H1 (cell line): ENCODE measurements around the gene GLT8D1. TPM values are rescaled to one million over a fixed set of nuclear protein-coding genes. Genes with fewer than 3 reads are reported as not detected.

ENCODE experiments used
- CTCF ChIA-PET: fragments of 300-600 bp; sonication (Branson Sonifier 250); formaldehyde crosslinking; loops from one replicate; lab custom pipeline; 2021; ENCODE audit not compliant: partially characterized antibody; lab: Charles Lee
- POLR2A ChIA-PET: fragments of 300-600 bp; sonication (Branson Sonifier 250); formaldehyde crosslinking; loops from one replicate; lab custom pipeline; 2021; ENCODE audit warnings: inconsistent platforms; ENCODE audit not compliant: partially characterized antibody; lab: Charles Lee
- DNase-seq, 2 experiments: peaks; one replicate each; pipeline versions ENCODE4 v3.0.0 to v3.0.0-alpha.2; 2010 to 2022; ENCODE audit warnings: low spot score in 2 of 2, low read depth in 1 of 2, mixed read lengths in 1 of 2
- FAIRE-seq: peaks from 2 replicates; lab custom pipeline; 2011; peaks lifted over from hg19 to GRCh38; lab: Jason Lieb, UNC
- H2AFZ ChIP-seq: 2 replicates; pipeline ENCODE4 v1.8.1; 2012; ENCODE audit warnings: low read length, inconsistent platforms
- H2AK5ac ChIP-seq: 2 replicates; pipeline ENCODE4 v1.6.1; 2013; ENCODE audit warnings: low read depth, low read length
- H2BK120ac ChIP-seq: replicated peaks from 2 replicates; pipeline ENCODE3; 2013; ENCODE audit warnings: low read depth, low read length, inconsistent platforms
- H2BK12ac ChIP-seq: 2 replicates; pipeline ENCODE4 v1.6.1; 2013; ENCODE audit warnings: low read depth, low read length
- H2BK15ac ChIP-seq: 2 replicates; pipeline ENCODE4 v1.6.1; 2013; ENCODE audit warnings: low read length
- H2BK20ac ChIP-seq: 2 replicates; pipeline ENCODE4 v1.6.1; 2013; ENCODE audit warnings: low read length
- H2BK5ac ChIP-seq: 2 replicates; pipeline ENCODE4 v1.6.1; 2013; ENCODE audit warnings: low read depth, low read length
- H3K14ac ChIP-seq: 2 replicates; pipeline ENCODE4 v1.6.1; 2013; ENCODE audit warnings: inconsistent platforms; ENCODE audit not compliant: insufficient read length
- H3K18ac ChIP-seq: 2 replicates; pipeline ENCODE4 v1.6.1; 2013; ENCODE audit warnings: low read length; ENCODE audit errors: extremely low read depth
- H3K23ac ChIP-seq: 2 replicates; pipeline ENCODE4 v1.6.1; 2013; ENCODE audit warnings: inconsistent platforms; ENCODE audit not compliant: insufficient read length
- H3K23me2 ChIP-seq: 2 replicates; pipeline ENCODE4 v1.6.1; 2013; ENCODE audit warnings: low read depth, low read length
- H3K27ac ChIP-seq: 2 replicates; pipeline ENCODE4 v1.6.1; 2011; ENCODE audit warnings: low read depth, low read length, inconsistent platforms
- H3K27me3 ChIP-seq, 4 experiments: replicated peaks in 1 of 4; 1 replicate in 1 of 4; 2 replicates in 3 of 4; pipeline versions ENCODE4 v1.6.1 to v1.8.1; 2011 to 2013; ENCODE audit warnings: low read length in 3 of 4, mild to moderate bottlenecking in 3 of 4, inconsistent platforms in 2 of 4, mixed read lengths in 2 of 4, moderate library complexity in 1 of 4; ENCODE audit not compliant: control insufficient read depth in 3 of 4, insufficient read depth in 3 of 4; ENCODE audit errors: extremely low read depth in 1 of 4
- H3K36me3 ChIP-seq, 4 experiments: 2 replicates each; pipeline versions ENCODE4 v1.6.1 to v1.8.1; 2011 to 2013; ENCODE audit warnings: mild to moderate bottlenecking in 4 of 4, low read length in 3 of 4, moderate library complexity in 2 of 4, control low read depth in 1 of 4, inconsistent platforms in 1 of 4; ENCODE audit not compliant: insufficient read depth in 4 of 4, control insufficient read depth in 2 of 4
- H3K4ac ChIP-seq: replicated peaks from 2 replicates; pipeline ENCODE3; 2013; ENCODE audit warnings: low read length, low read depth, mixed read lengths, inconsistent platforms; ENCODE audit not compliant: insufficient read length
- H3K4me1 ChIP-seq, 4 experiments: replicated peaks in 1 of 4; 1 replicate in 1 of 4; 2 replicates in 3 of 4; pipeline versions ENCODE4 v1.6.1 to v1.8.1; 2011 to 2013; ENCODE audit warnings: low read length in 3 of 4, inconsistent platforms in 2 of 4, mixed read lengths in 1 of 4; ENCODE audit not compliant: insufficient read depth in 4 of 4, control insufficient read depth in 3 of 4
- H3K4me2 ChIP-seq, 2 experiments: 2 replicates each; pipeline versions ENCODE4 v1.6.1 to v1.8.1; 2011 to 2013; ENCODE audit warnings: low read depth in 2 of 2, low read length in 2 of 2, control low read depth in 1 of 2, inconsistent platforms in 1 of 2, mild to moderate bottlenecking in 1 of 2; ENCODE audit not compliant: insufficient read depth in 1 of 2
- H3K4me3 ChIP-seq, 4 experiments: fragments of 200-600, 300-600 bp in 1 of 4; sonication (generic), shearing (Covaris generic), sonication (Bioruptor Twin) in 1 of 4; 2 replicates each; pipeline versions ENCODE4 v1.5.1 to v1.8.1; 2011 to 2016; ENCODE audit warnings: low read length in 4 of 4, low read depth in 3 of 4, control low read depth in 2 of 4, inconsistent platforms in 2 of 4, mild to moderate bottlenecking in 2 of 4, mixed read lengths in 1 of 4, moderate library complexity in 1 of 4; ENCODE audit not compliant: insufficient read depth in 2 of 4; ENCODE audit errors: extremely low read depth in 1 of 4
- H3K56ac ChIP-seq: replicated peaks from 2 replicates; pipeline ENCODE3; 2013; ENCODE audit warnings: low read depth, mild to moderate bottlenecking, mixed read lengths, low read length, inconsistent platforms; ENCODE audit not compliant: insufficient read length
- H3K79me1 ChIP-seq: 2 replicates; pipeline ENCODE4 v1.6.1; 2013; ENCODE audit warnings: low read depth, low read length, control low read depth
- H3K79me2 ChIP-seq, 2 experiments: 2 replicates each; pipeline versions ENCODE4 v1.6.1 to v1.8.1; 2012 to 2013; ENCODE audit warnings: low read length in 2 of 2, mild to moderate bottlenecking in 2 of 2, inconsistent platforms in 1 of 2; ENCODE audit not compliant: insufficient read depth in 2 of 2, control insufficient read depth in 1 of 2
- H3K9ac ChIP-seq, 4 experiments: replicated peaks in 1 of 4; 1 replicate in 1 of 4; 2 replicates in 3 of 4; pipeline versions ENCODE4 v1.6.1 to v1.8.1; 2011 to 2013; ENCODE audit warnings: low read depth in 3 of 4, low read length in 3 of 4, control low read depth in 2 of 4, mild to moderate bottlenecking in 2 of 4, moderate library complexity in 2 of 4, inconsistent platforms in 1 of 4; ENCODE audit errors: extremely low read depth in 1 of 4
- H3K9me3 ChIP-seq, 2 experiments: 2 replicates each; pipeline versions ENCODE4 v1.6.1 to v1.8.1; 2012 to 2013; ENCODE audit warnings: mild to moderate bottlenecking in 2 of 2, moderate library complexity in 2 of 2, control low read depth in 1 of 2, inconsistent platforms in 1 of 2, low read depth in 1 of 2, low read length in 1 of 2, mixed read lengths in 1 of 2; ENCODE audit not compliant: insufficient read depth in 2 of 2
- H4K20me1 ChIP-seq, 2 experiments: replicated peaks in 1 of 2; 2 replicates each; pipeline versions ENCODE3 to v1.8.1; 2011 to 2013; ENCODE audit warnings: inconsistent platforms in 2 of 2, low read length in 2 of 2, mild to moderate bottlenecking in 1 of 2; ENCODE audit not compliant: insufficient read depth in 2 of 2, control insufficient read depth in 1 of 2
- H4K5ac ChIP-seq: 2 replicates; pipeline ENCODE4 v1.6.1; 2013; ENCODE audit warnings: low read length, low read depth, mixed read lengths, inconsistent platforms; ENCODE audit not compliant: insufficient read length
- H4K8ac ChIP-seq: 2 replicates; pipeline ENCODE4 v1.8.0; 2013; ENCODE audit warnings: mild to moderate bottlenecking, moderate library complexity, low read length, inconsistent platforms; ENCODE audit not compliant: insufficient read depth; ENCODE audit errors: extremely low read depth
- H4K91ac ChIP-seq: replicated peaks from 2 replicates; pipeline ENCODE3; 2013; ENCODE audit warnings: low read length, mixed read lengths, inconsistent platforms; ENCODE audit not compliant: insufficient read length
- BRCA1 ChIP-seq: IDR thresholded peaks from 2 replicates; pipeline ENCODE4 v1.6.1; 2012; ENCODE audit warnings: low read depth, low read length, improper control_type of control experiment
- MAFK ChIP-seq: IDR thresholded peaks from 2 replicates; pipeline ENCODE4 v1.6.1; 2012; ENCODE audit warnings: low read depth, mild to moderate bottlenecking, improper control_type of control experiment, low read length
- RBBP5 ChIP-seq: IDR thresholded peaks from 2 replicates; pipeline ENCODE4 v1.7.1; 2012; ENCODE audit warnings: low read depth, mild to moderate bottlenecking, inconsistent platforms, low read length, moderate library complexity, borderline replicate concordance
- SIN3A ChIP-seq, 2 experiments: IDR thresholded peaks in 1 of 2; conservative IDR thresholded peaks in 1 of 2; 2 replicates each; pipeline ENCODE4 v1.6.1; 2011 to 2012; ENCODE audit warnings: low read length in 2 of 2, improper control_type of control experiment in 1 of 2, low read depth in 1 of 2, mild to moderate bottlenecking in 1 of 2
- SIX5 ChIP-seq: IDR thresholded peaks from 2 replicates; pipeline ENCODE4 v1.6.1; 2011; ENCODE audit warnings: mild to moderate bottlenecking, low read depth, low read length
- TAF7 ChIP-seq: optimal IDR thresholded peaks from 2 replicates; pipeline ENCODE3; 2011; ENCODE audit warnings: low read depth, mild to moderate bottlenecking, inconsistent platforms, low read length, moderate library complexity, borderline replicate concordance
- TBP ChIP-seq: IDR thresholded peaks from 2 replicates; pipeline ENCODE4 v1.6.1; 2011; ENCODE audit warnings: low read depth, low read length, improper control_type of control experiment
- TCF12 ChIP-seq: IDR thresholded peaks from 2 replicates; pipeline ENCODE4 v1.6.1; 2011; ENCODE audit warnings: low read depth, mild to moderate bottlenecking, low read length
- ZNF274 ChIP-seq: IDR thresholded peaks from 2 replicates; pipeline ENCODE4 v1.7.0; 2012; ENCODE audit warnings: low read length, borderline replicate concordance; ENCODE audit errors: extremely low read depth
- WGBS, 2 experiments: shearing (Covaris generic) in 1 of 2; methylation state at CpG; one replicate each; pipeline versions ENCODE4 v1.1.6 to v1.1.7; 2013 to 2015; ENCODE audit warnings: low lambda C conversion rate in 2 of 2, mixed read lengths in 2 of 2, inconsistent platforms in 1 of 2, low coverage in 1 of 2, missing lambda C conversion rate in 1 of 2; ENCODE audit not compliant: insufficient replicate concordance in 2 of 2, insufficient coverage in 1 of 2, insufficient read length in 1 of 2; ENCODE audit errors: extremely low coverage in 1 of 2, missing lambda C conversion rate in 1 of 2; 5-methylcytosine and 5-hydroxymethylcytosine counted together
- polyA plus RNA-seq, 7 experiments: library from polyadenylated mRNA; depleted of rRNA in 3 of 7; stranded (reverse) in 5 of 7; unstranded in 2 of 7; fragments of >200 nt in 5 of 7; fragments of 200-250 nt in 2 of 7; gene quantifications; 1 replicate in 5 of 7; 2 replicates in 1 of 7; 4 replicates in 1 of 7; pipeline versions ENCODE4 v1.2.1 to v1.2.3, GENCODE V29; 2011 to 2013; ENCODE audit warnings: missing spikeins in 2 of 7, mixed read lengths in 2 of 7
- total RNA-seq: library from RNA; stranded (reverse); fragmentation: NEBNext Ultra II Directional; extraction: Animal tissue kit (Norgen Biotek cat#: 25700); gene quantifications from 2 replicates; pipeline ENCODE4 v1.2.1, GENCODE V29; 2021

The GLT8D1 gene
- total and polyA plus RNA-seq, 2 of the 8 experiments (the other 6 are each of a cell fraction or from before 2014, with no cell fraction given), result 29.0 to 33.6 TPM

- Histone ChIP-seq H4K5ac (no peak overlapping the region), H2BK15ac (no peak overlapping the region), H4K20me1 (no peaks in the 10 kb centered on the region), H4K8ac (no peak overlapping the region), H2BK20ac (no peak overlapping the region), H3K4me1 (no peaks in the 10 kb centered on the region), H3K79me2 (no peaks in the 10 kb centered on the region), H2BK120ac (no peak overlapping the region), H2BK5ac (no peak overlapping the region), H3K9me3 (no peaks in the 10 kb centered on the region), H2BK12ac (no peak overlapping the region), H3K23ac (no peak overlapping the region), H2AK5ac (no peak overlapping the region), H3K23me2 (no peaks in the 10 kb centered on the region), H3K27ac (no peak overlapping the region), H3K27me3 (no peaks in the 10 kb centered on the region), H3K79me1 (no peaks in the 10 kb centered on the region), H3K18ac (no peak overlapping the region), H3K4me3 (no peak overlapping the region), H4K91ac (no peak overlapping the region), H3K36me3 (peaks cover 0 to 1% (median 0%) of the 10 kb centered on the region in 4 experiments; a peak in 2 of 8 replicates), H3K4ac (no peak overlapping the region), H2AFZ (no peak overlapping the region), H3K4me2 (no peak overlapping the region), H3K56ac (no peak overlapping the region), H3K9ac (no peak overlapping the region), H3K14ac (no peak overlapping the region)
- DNase-seq (no peak), FAIRE-seq (no peak)
- 91% methylated on average over 5 of the region's 5 CpGs; no CpG with 5 or more reads in 1 of the 2 experiments for WGBS, 2 experiments
- ChIA-PET CTCF (interaction anchor here (1.1 to 3.0 kb wide), 2 partner anchors 9 to 46 kb away, joined by 3 to 9 read pairs; no protein-coding TSS in a partner anchor), POLR2A (no interaction called here)
- TF ChIP-seq ZNF274 (no peak), RBBP5 (no peak), MAFK (no peak), BRCA1 (no peak), TCF12 (no peak), TAF7 (no peak), SIN3A (conservative IDR thresholded peaks at IDR 0.05 in 1 of 2, IDR thresholded peaks at IDR 0.05 in 1 of 2; ENCODE audit: low read depth in 1 of 2, low read length in 2 of 2) (no peak), TBP (no peak), SIX5 (no peak)
Observed at GRCh38 chr3:52723935-52724334, 18.3 kb upstream of the GLT8D1 start.
